ENCODE data around the gene ADAMTSL2. TPM values are rescaled to one million over a fixed set of nuclear protein-coding genes. Genes with fewer than 3 reads are reported as not detected.

The ADAMTSL2 gene
- polyA plus RNA-seq, 1 of the 3 experiments (the other 2 are of a cell fraction): 0.21 TPM

- H3K27ac ChIP-seq (ENCODE audit: low read depth in 2 of 2, low read length in 1 of 2): no peak overlapping the region
- no peak overlapping the region for H3K9ac ChIP-seq
- no peaks in the 10 kb centered on the region for H3K9me2 ChIP-seq
- no peaks in the 10 kb centered on the region for H4K20me1 ChIP-seq (ENCODE audit: insufficient read depth)
- no peaks in the 10 kb centered on the region for H3K79me2 ChIP-seq (ENCODE audit: insufficient read depth)
- H3K4me1 ChIP-seq (ENCODE audit: control insufficient read depth in 1 of 2, insufficient read depth in 2 of 2, low read depth in 1 of 2, low read length in 1 of 2): peaks cover 0 to 39% of the 10 kb centered on the region in 2 experiments; a peak in 1 of 4 replicates
- TF ChIP-seq EP300 (IDR thresholded peaks at IDR 0.05; ENCODE audit: borderline replicate concordance in 1 of 2, low read depth in 1 of 2, low read length in 1 of 2) (no peak), JUND (IDR thresholded peaks at IDR 0.05) (no peak), RAD21 (IDR thresholded peaks at IDR 0.05; ENCODE audit: low read length) (no peak), PBX3 (IDR thresholded peaks at IDR 0.05) (no peak), NFIC (IDR thresholded peaks at IDR 0.05; ENCODE audit: borderline replicate concordance) (no peak), MEF2A (IDR thresholded peaks at IDR 0.05; ENCODE audit: borderline replicate concordance, low read depth) (no peak), FOSL2 (IDR thresholded peaks at IDR 0.05; ENCODE audit: borderline replicate concordance, low read depth) (no peak), RFX5 (IDR thresholded peaks at IDR 0.05; ENCODE audit: low read length) (no peak), CHD2 (IDR thresholded peaks at IDR 0.05; ENCODE audit: low read length, partially characterized antibody) (no peak), USF1 (IDR thresholded peaks at IDR 0.05; ENCODE audit: borderline replicate concordance, low read depth) (no peak), GABPA (IDR thresholded peaks at IDR 0.05; ENCODE audit: low read depth) (no peak), MXI1 (IDR thresholded peaks at IDR 0.05; ENCODE audit: low read depth, low read length) (no peak), ELF1 (IDR thresholded peaks at IDR 0.05) (no peak), ZBTB33 (IDR thresholded peaks at IDR 0.05; ENCODE audit: borderline replicate concordance, low read depth) (no peak), RCOR1 (IDR thresholded peaks at IDR 0.05; ENCODE audit: low read length) (no peak), FOXJ3 (CRISPR knock-in tag; IDR thresholded peaks at IDR 0.05) (no peak), NRF1 (IDR thresholded peaks at IDR 0.05; ENCODE audit: low read depth, low read length) (no peak), MAX (IDR thresholded peaks at IDR 0.05; ENCODE audit: low read depth) (no peak), TAF1 (IDR thresholded peaks at IDR 0.05; ENCODE audit: borderline replicate concordance, low read depth, low read length) (no peak)
- H3K27me3 ChIP-seq (ENCODE audit: insufficient read depth): peaks cover 21% of the 10 kb centered on the region; the same call in 1 of the 2 replicates
- WGBS (ENCODE audit: low lambda C conversion rate): 61% methylated on average over 10 of the region's 10 CpGs
- no peaks in the 10 kb centered on the region for H3K9me3 ChIP-seq
- H3F3A ChIP-seq (replicated peaks; ENCODE audit: insufficient read depth): no peaks in the 10 kb centered on the region
- ChIA-PET POLR2A (interaction anchor here (1.1 kb wide), 1 partner anchor 10 kb away, joined by 3 read pairs; no protein-coding TSS in a partner anchor), CTCF (interaction anchor here (1.3 kb wide), 1 partner anchor 14 kb away, joined by 4 read pairs; no protein-coding TSS in a partner anchor)
- no peaks in the 10 kb centered on the region for H3K36me3 ChIP-seq (replicated peaks in 1 of 2; ENCODE audit: control insufficient read depth in 1 of 2, insufficient read depth in 2 of 2, low read length in 1 of 2)
- no peak for DNase-seq
- H3K4me2 ChIP-seq: no peak overlapping the region
- no peak overlapping the region for H3K4me3 ChIP-seq (ENCODE audit: low read depth in 2 of 2, low read length in 1 of 2)
- H2AFZ ChIP-seq (ENCODE audit: low read depth): no peak overlapping the region
These were observed 84.2 kb downstream of the ADAMTSL2 start for GRCh38 chr9:133618726-133619125.

Data from SK-N-SH (cell line).